SU-DHL-6 (cell line): Measurements from ENCODE around the gene CROCC.
"Not testable (repeated sequence)": the region's sequence is repeated elsewhere in the genome, so short reads cannot be mapped to it uniquely, and the experiment has no call there.

Experiments used
- H2AFZ ChIP-seq: fragments of 200-600 bp; sonication (generic); 2 replicates; pipeline ENCODE4 v1.6.1; 2014; ENCODE audit warnings: low read depth, mild to moderate bottlenecking, moderate library complexity, mixed read lengths, antibody characterized with exemption, low read length; ENCODE audit not compliant: severe bottlenecking
- H3F3A ChIP-seq: fragments of 200-600 bp; shearing (Covaris generic); 2 replicates; pipeline ENCODE4 v1.6.0; 2016; ENCODE audit warnings: antibody characterized with exemption, mild to moderate bottlenecking; ENCODE audit not compliant: insufficient read depth
- H3K27ac ChIP-seq: fragments of 200-600 bp; sonication (generic); 2 replicates; pipeline ENCODE4 v1.5.1; 2016; ENCODE audit warnings: low read depth, mild to moderate bottlenecking, low read length, moderate library complexity, mixed read lengths
- H3K27me3 ChIP-seq: fragments of 200-600 bp; sonication (generic), shearing (Covaris generic); 2 replicates; pipeline ENCODE4 v1.6.0; 2014; ENCODE audit warnings: mild to moderate bottlenecking, low read length
- H3K36me3 ChIP-seq: fragments of 200-600 bp; sonication (generic); 2 replicates; pipeline ENCODE4 v1.6.1; 2014; ENCODE audit warnings: mild to moderate bottlenecking, low read length, mixed read lengths
- H3K4me2 ChIP-seq: fragments of 300-600, 200-600 bp; shearing (Covaris generic), sonication (generic); 2 replicates; pipeline ENCODE4 v1.6.0; 2014; ENCODE audit warnings: low read length, low read depth, mild to moderate bottlenecking; ENCODE audit not compliant: poor library complexity, severe bottlenecking
- H3K4me3 ChIP-seq: fragments of 200-600 bp; sonication (generic); 2 replicates; pipeline ENCODE4 v1.5.1; 2014; ENCODE audit warnings: antibody characterized with exemption, low read length, mild to moderate bottlenecking, mixed read lengths; ENCODE audit not compliant: insufficient read depth, poor library complexity, severe bottlenecking
- H3K79me2 ChIP-seq: fragments of 200-600 bp; sonication (generic); 2 replicates; pipeline ENCODE4 v1.6.1; 2014; ENCODE audit warnings: mild to moderate bottlenecking, low read length, moderate library complexity; ENCODE audit not compliant: insufficient read depth
- H3K9ac ChIP-seq: fragments of 200-600 bp; sonication (generic); 2 replicates; pipeline ENCODE4 v1.7.0; 2014; ENCODE audit warnings: mild to moderate bottlenecking, low read length
- H3K9me2 ChIP-seq: fragments of 200-600 bp; sonication (generic); replicated peaks from 2 replicates; pipeline ENCODE4 v1.6.1; 2014; ENCODE audit warnings: low read length; ENCODE audit not compliant: insufficient read depth
- H3K9me3 ChIP-seq: fragments of 200-600 bp; sonication (generic); 2 replicates; pipeline ENCODE4 v1.6.1; 2014; ENCODE audit warnings: low read length, mixed read lengths; ENCODE audit not compliant: insufficient read depth
- H4K20me1 ChIP-seq: fragments of 200-600 bp; sonication (generic); 2 replicates; pipeline ENCODE4 v1.6.1; 2014; ENCODE audit warnings: low read depth, mild to moderate bottlenecking, antibody characterized with exemption, low read length, moderate library complexity, mixed read lengths
- CTCF ChIP-seq: fragments of 200-600 bp; sonication (generic); IDR thresholded peaks from one replicate; pipeline ENCODE4 v1.5.1; 2017; ENCODE audit warnings: antibody characterized with exemption, mild to moderate bottlenecking, low read length, moderate library complexity; ENCODE audit not compliant: insufficient read depth, poor library complexity, severe bottlenecking
- EZH2phosphoT487 ChIP-seq: fragments of 200-600 bp; sonication (generic), shearing (Covaris generic); conservative IDR thresholded peaks from 2 replicates; pipeline ENCODE4 v1.6.1; 2018; ENCODE audit warnings: mild to moderate bottlenecking, antibody characterized with exemption, low read length, moderate library complexity, mixed read lengths

CROCC gene

GRCh38 chr1:16915627-16915973 is 6.1 kb upstream of the CROCC start:
- no peaks in the 10 kb centered on the region for H3K9me2 ChIP-seq
- H3K9ac ChIP-seq, result no peak overlapping the region
- no peaks in the 10 kb centered on the region for H3F3A ChIP-seq
- H2AFZ ChIP-seq, result no peak overlapping the region
- H3K27me3 ChIP-seq, result no peaks in the 10 kb centered on the region
- no peaks in the 10 kb centered on the region for H3K36me3 ChIP-seq
- TF ChIP-seq EZH2phosphoT487 (no peak), CTCF (no peak)
- no peaks in the 10 kb centered on the region for H3K9me3 ChIP-seq
- H3K4me3 ChIP-seq, result no peak overlapping the region
- H3K79me2 ChIP-seq, result no peaks in the 10 kb centered on the region
- no peak overlapping the region for H3K27ac ChIP-seq
- H3K4me2 ChIP-seq, result no peak overlapping the region
- no peaks in the 10 kb centered on the region for H4K20me1 ChIP-seq

- not testable (repeated sequence) for H3K9me2 ChIP-seq, H3K9ac ChIP-seq, H3K36me3 ChIP-seq, H2AFZ ChIP-seq, H3F3A ChIP-seq, H3K4me3 ChIP-seq, H3K27me3 ChIP-seq, H3K79me2 ChIP-seq, H3K9me3 ChIP-seq, H3K4me2 ChIP-seq, H4K20me1 ChIP-seq, H3K27ac ChIP-seq
Observed at GRCh38 chr1:16916036-16916880, 5.5 kb upstream of the CROCC start.

- H3K4me2 ChIP-seq, result no peak overlapping the region
- H3K79me2 ChIP-seq, result no peaks in the 10 kb centered on the region
- H3K36me3 ChIP-seq, result no peaks in the 10 kb centered on the region
- no peaks in the 10 kb centered on the region for H3K9me3 ChIP-seq
- H3K27me3 ChIP-seq, result no peaks in the 10 kb centered on the region
- no peak overlapping the region for H3K9ac ChIP-seq
- TF ChIP-seq CTCF (no peak), EZH2phosphoT487 (no peak)
- H4K20me1 ChIP-seq, result no peaks in the 10 kb centered on the region
- H2AFZ ChIP-seq, result no peak overlapping the region
- no peaks in the 10 kb centered on the region for H3K9me2 ChIP-seq
- H3F3A ChIP-seq, result no peaks in the 10 kb centered on the region
- H3K27ac ChIP-seq, result no peak overlapping the region
- no peak overlapping the region for H3K4me3 ChIP-seq
Observed at GRCh38 chr1:16918371-16918770, 3.4 kb upstream of the CROCC start.

GRCh38 chr1:16918936-16919665 is 2.6 kb upstream of the CROCC start:
- H3K9me2 ChIP-seq, H3K79me2 ChIP-seq, H3F3A ChIP-seq, H2AFZ ChIP-seq, H3K4me3 ChIP-seq, H3K9ac ChIP-seq, H3K36me3 ChIP-seq, H4K20me1 ChIP-seq, H3K9me3 ChIP-seq, H3K27ac ChIP-seq, H3K27me3 ChIP-seq, H3K4me2 ChIP-seq: not testable (repeated sequence)
